LNCaP clone FGC (cell line): ENCODE results near the gene FAM120A.

Experiments used
- DNase-seq: peaks from one replicate; pipeline ENCODE4 v3.0.0-alpha.2; 2011; ENCODE audit warnings: low read depth
- H3K4me3 ChIP-seq: 2 replicates; pipeline ENCODE4 v1.5.1; 2011; ENCODE audit warnings: mild to moderate bottlenecking, low read depth, low read length, control low read depth
- TF ChIP-seq, protein P1 (sequence below): IDR thresholded peaks from 2 replicates; pipeline ENCODE4 v1.5.1; 2012; ENCODE audit warnings: mild to moderate bottlenecking; ENCODE audit not compliant: control insufficient read depth, insufficient read depth; ENCODE audit errors: extremely low read depth

The FAM120A gene

DNA sequence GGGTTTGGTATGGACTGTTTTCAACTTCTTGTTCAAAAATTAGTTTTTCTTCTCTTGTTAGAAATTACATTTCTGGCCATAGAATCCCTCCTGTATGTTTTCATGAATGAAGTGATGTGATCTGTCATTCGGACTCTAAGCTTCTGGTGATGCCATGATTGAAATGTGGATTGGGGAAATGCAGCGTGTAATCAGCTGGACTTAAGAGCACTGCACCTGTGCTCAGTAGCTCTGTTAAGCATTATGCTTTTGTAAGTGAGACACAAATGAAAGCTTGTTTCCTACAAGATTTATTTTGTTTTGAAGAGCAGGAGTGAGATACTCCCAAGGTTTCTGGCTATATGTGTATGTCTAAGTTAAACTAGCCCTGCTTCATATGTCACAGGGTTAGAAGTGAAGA lies 25.9 kb downstream of the FAM120A start:
- TF ChIP-seq, protein P1, sequence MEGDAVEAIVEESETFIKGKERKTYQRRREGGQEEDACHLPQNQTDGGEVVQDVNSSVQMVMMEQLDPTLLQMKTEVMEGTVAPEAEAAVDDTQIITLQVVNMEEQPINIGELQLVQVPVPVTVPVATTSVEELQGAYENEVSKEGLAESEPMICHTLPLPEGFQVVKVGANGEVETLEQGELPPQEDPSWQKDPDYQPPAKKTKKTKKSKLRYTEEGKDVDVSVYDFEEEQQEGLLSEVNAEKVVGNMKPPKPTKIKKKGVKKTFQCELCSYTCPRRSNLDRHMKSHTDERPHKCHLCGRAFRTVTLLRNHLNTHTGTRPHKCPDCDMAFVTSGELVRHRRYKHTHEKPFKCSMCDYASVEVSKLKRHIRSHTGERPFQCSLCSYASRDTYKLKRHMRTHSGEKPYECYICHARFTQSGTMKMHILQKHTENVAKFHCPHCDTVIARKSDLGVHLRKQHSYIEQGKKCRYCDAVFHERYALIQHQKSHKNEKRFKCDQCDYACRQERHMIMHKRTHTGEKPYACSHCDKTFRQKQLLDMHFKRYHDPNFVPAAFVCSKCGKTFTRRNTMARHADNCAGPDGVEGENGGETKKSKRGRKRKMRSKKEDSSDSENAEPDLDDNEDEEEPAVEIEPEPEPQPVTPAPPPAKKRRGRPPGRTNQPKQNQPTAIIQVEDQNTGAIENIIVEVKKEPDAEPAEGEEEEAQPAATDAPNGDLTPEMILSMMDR: no peak
- DNase-seq: no peak
- H3K4me3 ChIP-seq: no peak overlapping the region

DNA sequence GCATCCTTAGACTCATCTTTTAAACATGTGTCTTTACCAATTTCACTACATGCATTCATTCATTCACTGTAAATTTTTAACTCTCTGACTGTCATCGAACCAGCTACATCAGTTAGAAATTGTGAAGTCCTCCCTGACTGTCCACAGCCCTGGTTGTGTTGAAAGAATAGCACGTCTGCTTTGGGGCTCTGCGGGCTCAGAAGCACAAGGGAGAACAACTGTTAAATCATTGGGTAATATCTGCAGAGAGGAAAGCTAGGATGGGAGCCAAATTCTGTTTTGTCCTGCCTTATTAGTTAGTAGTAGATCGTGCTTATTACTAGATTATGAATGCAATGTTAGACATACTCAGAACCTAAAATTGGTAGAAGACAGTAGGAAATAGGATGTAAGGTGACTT lies 28.2 kb downstream of the FAM120A start:
- no peak overlapping the region for H3K4me3 ChIP-seq
- no peak for DNase-seq
- TF ChIP-seq, protein P1: no peak

DNA sequence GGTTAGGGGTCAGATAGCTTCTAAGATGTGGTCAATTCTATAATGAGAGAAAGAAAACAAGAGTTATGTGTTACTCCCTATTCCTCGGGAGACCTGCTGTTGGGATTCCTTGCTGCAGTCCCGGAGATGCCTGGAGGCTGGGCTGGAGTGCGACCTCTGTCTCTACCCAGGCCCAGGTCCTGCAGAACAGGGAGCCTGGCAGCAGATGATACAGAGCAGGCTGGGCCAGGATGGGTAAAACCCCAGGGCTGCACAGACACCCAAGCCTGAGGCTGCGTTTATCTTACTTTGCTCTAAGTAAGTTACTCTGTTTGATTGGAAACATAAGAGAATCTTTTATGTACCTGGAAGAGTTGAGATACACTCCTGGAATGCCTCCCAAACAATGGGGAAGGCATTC lies 28.8 kb downstream of the FAM120A start:
- no peak for DNase-seq
- TF ChIP-seq, protein P1: no peak
- H3K4me3 ChIP-seq: no peak overlapping the region

DNA sequence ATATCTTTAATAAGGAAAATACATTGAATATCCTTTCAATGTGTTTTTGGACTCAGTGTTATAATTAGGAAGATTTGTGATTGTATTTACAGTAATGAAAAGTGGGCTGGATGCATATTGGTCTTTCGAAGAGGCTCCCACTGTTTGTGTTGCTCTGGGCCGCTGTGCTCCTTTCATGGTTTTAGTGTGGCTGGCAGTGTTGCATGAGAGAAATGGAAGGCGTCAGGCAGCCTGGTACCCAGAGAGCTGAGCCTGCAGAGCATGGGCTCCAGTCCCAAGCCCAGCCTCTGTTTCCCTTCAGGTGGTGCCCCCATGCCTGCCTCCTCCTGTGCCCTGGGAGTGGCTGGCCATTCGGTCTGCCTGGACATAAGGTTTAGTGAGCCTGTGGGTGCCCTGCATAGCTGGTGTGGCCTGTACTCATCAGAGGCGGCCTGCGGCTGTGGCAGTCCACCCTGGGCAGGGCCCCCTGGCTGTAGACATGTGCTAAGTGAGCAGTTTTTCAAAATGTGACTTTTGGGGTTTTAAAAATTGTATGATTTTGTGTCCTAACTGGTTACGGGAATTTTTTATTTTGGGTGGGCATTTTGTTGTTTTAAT lies 29.3 kb downstream of the FAM120A start:
- TF ChIP-seq, protein P1: no peak
- no peak overlapping the region for H3K4me3 ChIP-seq
- DNase-seq: no peak

DNA sequence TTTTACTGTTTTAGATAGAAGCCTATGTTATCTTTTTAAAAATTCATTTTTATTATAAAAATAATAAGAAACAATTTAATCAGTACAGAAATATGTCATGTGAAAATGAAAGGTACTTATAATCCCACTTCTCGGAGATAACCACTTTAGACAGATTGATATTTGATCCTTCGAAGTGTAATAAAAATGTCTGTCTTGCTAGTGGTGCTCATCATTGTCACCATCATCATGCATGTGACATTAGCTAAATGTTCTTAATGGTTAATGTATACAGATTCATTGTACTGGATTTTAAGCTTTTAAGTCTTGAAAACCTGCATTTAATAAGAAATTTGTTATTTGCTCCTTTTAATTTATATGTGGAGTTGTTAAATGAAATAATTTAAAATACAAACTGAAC lies 32.0 kb downstream of the FAM120A start:
- no peak for DNase-seq
- H3K4me3 ChIP-seq: no peak overlapping the region
- TF ChIP-seq, protein P1: no peak

DNA sequence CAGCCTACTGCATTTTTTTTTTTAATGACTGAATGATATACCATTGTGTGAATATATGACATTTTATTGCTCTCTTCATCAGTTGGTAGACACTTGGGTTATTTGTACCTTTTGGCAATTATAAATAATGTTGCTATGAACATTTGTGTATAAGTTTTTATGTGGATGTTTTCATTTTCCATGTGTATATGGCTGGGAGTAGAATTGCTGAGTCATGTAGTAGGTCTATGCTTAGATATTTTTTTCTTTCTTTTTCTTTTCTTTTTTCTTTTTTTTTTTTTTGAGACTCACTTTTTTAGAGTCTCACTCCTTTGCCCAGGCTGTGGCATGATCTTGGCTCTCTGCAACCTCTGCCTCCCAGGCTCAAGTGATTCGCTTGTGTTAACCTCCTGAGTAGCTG lies 34.8 kb downstream of the FAM120A start:
- TF ChIP-seq, protein P1: no peak
- no peak for DNase-seq

DNA sequence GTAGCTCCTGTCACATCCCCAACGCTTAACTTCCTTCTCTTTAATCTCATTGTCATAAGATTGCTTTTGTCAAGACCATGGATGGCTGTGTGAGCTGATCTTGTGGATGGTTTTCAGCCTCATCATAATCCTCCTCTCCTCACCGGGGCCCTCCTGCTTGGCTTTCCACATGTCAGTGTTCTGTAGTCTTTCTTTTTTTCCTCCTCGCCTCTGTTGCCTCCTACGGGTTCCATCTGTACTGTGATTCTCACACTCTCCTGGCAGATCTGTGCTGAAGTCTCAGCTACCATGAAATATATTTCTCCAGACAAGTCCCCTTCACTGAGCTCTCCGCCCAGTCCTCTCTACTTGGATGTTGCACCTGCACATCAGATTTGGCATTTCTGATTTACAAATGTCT lies 36.8 kb downstream of the FAM120A start:
- TF ChIP-seq, protein P1: no peak
- no peak for DNase-seq
- H3K4me3 ChIP-seq: no peak overlapping the region

More for the DNA sequence above, 34.8 kb downstream of the FAM120A start:
- no peak overlapping the region for H3K4me3 ChIP-seq
